Bone marrow (tissue), 2 donors: Measurements from ENCODE around the gene MESP2.
A peak's percentile ranks its signal among the peaks of the same experiment; 100 is the strongest.

Source experiments
- DNase-seq, 2 donors: peaks; one replicate each; lab custom pipeline; 2025; lab: John Stamatoyannopoulos, UW

MESP2 gene

DNA sequence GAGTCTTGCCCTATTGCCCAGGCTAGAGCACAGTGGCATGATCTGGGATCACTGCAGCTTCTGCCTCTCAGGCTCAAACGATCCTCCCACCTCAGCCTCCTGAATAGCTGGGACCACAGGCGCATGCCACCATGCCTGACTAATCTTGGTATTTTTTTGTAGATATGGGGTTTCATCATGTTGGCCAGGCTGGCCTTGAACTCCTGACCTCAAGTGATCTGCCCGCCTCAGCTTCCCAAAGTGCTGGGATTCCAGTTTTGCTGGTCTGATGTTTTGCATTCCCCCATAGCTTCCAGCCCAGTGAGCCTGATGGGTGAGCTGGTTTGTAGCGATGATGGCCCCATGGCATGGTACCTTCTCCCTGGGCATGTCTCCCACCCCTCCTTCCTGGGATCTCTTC lies 20.4 kb upstream of the MESP2 start:
- no peak for DNase-seq

DNA sequence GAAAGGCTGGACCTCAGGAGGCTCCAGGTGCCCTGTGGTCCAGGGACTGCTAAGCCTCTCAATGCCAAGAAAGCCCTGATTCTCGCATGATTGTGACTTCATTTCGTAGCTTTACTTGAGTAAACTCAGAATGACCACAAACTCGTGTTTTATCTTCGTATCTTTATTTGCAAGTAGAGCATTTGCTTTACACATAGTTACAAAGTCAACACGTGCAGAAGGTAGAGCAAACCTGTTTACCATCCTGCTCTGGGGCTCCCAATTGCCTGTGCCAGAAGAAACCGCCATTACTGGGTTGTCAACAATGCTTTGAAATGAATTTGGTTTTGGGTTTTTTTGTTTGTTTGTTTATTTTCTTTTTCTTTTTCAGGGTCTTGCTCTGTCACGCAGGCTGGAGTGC lies 19.2 kb upstream of the MESP2 start:
- DNase-seq: no peak

DNA sequence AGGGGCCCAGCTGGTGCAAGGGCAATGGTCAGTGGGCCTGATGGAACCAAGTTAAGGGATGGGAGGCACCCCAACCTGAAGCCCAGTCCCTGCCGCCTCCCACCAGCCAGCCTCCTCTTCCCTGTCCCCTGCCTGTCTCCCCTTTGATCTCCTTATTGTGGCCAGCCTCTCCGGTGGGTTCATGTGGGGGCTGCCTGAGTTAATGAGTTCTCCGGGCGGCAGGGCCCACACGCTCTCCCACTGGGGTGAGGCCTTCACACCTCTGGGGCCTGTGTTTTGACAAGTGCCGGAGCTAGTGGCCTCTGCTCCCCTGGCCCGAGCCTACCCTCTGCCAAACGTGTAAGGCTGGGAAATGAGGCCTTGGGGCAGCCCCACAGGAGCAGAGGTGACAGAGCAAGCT lies 17.8 kb upstream of the MESP2 start:
- DNase-seq: no peak

DNA sequence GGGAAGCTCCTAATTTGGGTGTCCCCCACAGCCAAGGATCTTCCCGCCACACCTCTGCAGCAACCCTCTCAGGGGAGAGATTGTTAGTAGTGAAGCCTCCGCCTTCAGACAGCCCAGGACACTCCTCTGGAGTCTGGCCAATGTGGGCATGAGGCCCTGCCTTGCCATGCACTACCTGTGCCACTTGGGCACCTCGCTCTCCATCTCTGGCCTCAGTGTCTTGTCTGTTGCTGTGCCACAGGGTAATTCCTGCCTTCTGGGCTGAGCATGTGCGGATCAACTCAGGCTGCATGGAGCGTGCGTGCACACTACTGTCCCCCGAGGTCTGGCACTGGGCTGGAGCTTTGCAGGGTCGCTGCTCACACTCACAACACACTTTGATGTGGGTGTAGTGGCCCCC lies 17.2 kb upstream of the MESP2 start:
- DNase-seq: no peak

DNA sequence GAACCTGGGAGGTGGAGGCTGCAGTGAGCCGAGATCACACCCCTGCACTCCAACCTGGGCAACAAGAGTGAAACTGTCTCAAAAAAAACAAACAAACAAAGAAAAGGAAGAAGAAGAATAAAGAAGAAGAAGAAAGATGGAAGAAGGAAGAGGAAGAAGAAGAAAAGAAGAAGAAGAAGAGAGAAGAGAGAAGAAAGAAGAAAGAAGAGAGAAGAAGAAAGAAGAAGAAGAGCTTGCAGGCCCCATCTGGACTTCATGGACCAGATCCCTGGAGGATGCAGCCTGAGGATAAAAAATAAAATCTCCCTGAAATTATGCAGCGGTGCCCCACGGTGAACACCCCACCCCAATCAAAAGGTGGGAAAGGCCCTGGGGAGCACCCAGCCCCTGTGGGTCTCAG lies 16.3 kb upstream of the MESP2 start:
- no peak for DNase-seq

DNA sequence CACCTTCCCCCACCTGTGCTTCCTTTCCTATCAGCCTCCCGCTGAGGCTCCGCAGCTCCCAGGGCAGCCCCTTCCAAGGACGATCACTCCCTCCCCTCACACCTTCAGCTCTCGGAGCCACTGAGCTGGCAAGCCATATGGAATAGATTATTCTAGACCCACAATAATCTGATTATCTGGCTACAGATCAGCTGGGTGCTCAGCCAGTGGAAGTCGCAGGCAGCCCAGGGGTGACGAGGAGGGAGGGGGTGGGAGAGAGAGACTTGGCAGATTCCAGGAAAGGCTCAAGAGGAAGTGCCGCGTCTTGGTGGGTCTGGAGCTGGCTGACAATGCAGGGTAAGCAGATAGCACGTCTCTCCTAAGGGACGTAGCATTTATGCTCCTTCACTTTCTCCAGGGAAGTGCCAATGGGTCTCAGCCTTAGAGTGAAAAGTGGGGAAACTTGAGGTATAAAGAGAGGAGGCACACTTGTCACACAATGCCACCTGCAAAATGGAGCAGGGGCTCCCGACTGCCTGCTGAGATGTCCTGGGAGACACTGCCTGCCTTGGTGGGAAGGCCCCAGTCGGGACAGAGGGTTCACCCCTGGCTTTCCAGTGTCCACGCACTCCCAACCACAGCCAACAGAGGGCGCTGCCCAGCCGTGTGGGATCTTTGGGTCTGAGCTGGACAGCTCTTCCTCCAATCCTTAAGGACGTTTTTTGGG lies 15.7 kb upstream of the MESP2 start:
- DNase-seq: peak; percentile 59 to 61

DNA sequence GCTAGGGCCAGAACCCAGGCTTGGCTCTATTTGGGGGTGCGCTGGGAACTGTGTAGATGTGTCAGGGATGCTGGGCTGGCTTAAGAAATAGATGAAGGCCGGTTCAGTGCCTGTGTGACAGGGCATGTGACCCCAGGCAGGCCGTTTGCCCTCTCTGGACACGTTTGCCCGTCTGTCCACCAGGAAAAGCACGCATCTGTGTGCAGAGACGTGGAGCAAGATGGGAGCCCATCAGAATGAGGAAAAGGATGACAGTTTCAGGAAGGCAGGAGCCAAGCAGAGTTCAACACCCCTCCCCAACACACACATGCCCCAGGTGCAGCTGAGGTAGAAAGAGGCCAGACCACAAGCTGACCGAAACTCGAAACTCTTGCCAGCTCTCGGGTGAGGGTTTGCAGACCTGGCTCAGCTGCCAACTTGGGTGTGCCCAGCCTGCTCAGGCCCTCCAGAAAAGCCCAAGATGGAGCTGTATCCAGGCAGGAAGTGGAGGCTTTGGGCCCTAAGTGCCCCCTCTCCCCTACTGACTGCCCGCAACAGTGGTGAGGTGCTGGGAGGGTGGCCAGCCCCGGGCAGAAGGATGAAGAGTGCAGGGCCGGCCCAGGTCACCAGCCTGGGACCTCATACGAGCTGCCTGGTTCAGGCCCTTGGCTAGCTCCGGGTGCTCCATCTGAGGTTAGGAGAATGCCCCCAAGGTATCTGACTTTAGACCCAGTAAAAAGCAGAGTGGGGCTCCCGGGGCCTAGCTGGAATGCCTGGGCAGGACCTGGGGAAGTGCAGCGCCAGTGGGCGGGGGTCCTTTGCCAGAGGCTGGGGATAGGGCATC lies 14.9 kb upstream of the MESP2 start:
- DNase-seq: no peak

DNA sequence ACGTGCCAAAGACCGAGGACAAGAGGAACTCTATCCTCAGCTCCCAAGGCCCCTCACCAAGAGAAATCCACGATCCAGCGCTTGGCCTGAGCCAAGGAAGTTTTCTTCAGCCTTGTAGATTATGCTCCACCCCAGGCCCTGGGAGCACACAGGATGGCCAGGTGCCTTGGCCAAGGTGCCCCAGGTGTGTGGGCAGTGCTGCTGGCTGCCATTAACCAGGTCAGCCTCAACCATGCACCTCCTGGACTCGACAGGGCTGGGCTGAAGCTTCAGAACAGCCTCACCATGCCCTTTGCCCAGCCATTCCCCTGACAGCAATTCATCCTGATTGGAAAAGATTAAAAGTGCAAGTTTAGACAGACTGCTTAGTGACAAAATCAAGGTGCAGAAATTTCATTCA lies 14.2 kb upstream of the MESP2 start:
- no peak for DNase-seq

DNA sequence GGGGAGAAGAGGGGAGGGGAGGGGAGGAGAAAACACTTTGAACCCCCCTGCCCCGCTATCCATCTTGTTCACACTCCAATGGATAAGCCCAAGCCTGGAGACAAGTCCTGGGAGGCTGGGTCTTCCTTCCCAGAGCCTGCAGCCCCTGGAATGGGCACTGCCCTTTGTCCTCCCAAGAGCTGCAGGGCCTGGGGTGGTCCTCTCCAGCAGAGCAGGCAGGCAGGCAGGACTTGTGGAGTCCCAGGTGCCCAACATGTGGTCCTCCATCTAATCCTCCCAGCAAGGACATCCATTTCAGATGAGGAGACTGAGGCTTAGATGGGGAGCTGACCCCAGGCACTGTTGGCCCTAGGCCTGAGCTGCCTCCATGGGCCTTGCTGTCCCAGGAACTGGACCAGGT lies 10.4 kb upstream of the MESP2 start:
- DNase-seq: no peak

DNA sequence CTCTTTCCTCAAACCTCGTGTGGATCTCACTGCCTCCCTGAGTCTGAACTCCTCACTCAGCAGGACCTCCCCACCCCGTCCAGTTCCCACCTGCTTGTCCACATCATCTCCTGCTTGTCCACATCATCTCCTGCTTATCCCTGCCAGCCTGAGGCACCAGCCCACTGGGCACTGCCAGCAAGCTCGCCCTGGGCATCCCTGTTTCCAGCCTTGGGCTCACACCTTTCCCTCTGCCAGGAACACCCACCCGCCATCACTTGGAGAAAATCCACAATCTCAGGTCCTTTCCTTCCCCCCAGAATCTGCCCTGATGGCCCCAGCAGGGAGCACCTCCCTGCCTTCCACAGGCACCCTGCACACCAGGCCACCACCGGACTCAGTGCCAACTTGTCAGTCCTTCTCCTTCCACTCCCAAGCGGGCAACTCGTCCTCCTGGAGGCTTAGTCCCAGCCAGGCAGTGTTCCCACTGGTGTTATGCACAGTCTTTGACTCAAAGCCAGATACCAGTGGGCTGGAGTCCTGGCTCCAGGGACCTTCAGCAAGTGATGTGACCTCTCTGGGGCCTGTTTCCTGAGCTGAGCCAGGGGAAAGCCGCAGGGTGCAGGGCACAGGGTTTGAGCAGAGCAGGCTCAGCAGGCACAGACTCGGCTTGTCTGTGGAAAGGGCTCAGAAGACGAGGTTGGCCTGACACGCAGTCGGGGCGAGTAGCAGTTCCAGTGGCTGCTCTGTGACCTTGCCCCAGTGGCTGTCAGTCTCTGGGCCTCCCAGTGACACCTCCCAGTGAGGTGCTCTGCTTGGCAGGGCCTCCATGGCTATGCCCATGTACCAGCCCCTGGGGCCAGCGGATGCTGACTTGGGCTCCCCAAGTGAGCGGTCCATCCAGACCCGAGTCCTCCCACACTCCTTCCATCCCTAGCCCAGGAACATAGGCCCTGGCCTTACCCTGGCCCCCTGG lies 9.5 kb upstream of the MESP2 start:
- no peak for DNase-seq

DNA sequence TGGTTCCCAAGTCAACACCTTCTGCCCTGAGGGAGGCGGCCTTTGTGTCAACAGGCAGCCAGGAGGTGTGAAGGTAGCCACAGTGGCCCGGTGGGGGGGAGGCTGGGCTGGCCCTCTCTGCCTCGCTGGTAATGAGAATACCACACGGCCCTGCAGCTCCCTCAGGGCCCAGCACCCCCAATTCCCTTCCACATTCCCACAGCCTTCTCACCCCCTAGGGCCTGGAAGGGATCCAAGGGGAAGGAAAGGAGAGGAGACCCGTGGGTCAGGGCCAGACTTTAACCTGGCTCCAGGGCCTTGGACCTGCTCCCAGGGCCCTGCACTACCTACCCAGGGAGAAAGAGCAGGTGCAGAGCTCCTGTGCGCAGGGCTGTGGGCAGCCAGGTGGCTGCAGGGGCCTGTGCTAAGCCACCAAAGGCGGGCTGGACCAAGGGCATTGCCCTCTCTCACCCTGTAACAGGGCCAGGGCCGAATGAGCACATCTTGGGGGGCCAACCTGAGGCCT lies 8.7 kb upstream of the MESP2 start:
- DNase-seq: no peak

DNA sequence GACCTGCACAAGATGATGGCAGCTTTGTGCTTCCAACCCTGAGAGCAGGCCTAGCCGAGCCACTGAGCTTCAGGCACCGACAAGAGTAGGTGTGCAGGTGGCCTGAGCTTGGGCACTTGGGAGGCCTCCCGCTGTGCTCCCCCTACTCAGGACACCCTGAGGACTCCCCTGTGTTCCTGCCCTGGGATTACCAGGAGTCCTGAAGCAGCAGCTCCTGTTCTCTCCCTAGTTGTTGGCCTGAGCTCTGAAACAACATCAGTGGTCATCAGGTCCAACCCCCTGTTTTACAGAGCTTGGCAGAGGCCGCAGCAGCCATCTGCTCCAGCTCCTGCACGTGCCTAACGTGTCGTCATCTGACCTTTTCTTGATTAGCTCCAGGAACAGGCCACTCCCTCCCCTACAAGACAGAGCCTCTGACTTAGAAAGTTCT lies 8.0 kb upstream of the MESP2 start:
- no peak for DNase-seq

DNA sequence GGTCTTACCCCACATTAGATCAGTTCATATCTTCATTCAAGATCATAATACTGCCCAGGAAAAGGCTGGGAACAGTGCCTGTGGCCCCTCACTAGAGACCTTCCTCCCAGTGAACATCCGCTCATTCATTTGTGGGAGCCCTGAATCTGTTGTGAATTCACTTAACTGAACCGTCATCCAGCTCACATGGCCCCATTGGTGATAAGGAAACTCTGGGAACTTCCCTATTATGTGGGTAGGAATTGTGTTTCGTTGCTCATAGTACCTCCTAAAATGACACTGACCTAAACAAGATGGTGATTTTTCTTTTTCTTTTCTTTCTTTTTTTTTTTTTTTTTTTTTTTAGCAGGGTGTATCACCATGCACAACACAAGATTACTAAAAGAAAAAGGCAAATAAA lies 6.8 kb upstream of the MESP2 start:
- DNase-seq: no peak

DNA sequence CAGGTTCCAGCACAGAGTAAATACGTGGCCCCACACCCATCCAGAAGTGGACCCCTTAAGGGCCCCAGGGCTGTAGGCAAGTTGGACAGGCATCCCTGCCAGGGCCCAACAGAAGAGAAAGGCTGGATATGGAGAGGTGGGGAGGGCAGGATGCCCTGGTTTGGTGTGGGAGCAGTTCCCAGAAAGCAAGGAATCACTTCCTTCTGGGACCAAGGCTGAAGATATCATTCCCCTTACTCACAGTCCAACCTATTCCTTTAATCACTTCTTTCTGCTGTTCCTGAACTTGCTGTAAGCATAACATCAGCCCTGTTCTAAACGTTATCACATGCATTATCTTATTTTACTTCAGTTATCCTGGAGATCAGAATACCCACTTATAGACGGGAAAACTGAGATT lies 6.1 kb upstream of the MESP2 start:
- DNase-seq: no peak

DNA sequence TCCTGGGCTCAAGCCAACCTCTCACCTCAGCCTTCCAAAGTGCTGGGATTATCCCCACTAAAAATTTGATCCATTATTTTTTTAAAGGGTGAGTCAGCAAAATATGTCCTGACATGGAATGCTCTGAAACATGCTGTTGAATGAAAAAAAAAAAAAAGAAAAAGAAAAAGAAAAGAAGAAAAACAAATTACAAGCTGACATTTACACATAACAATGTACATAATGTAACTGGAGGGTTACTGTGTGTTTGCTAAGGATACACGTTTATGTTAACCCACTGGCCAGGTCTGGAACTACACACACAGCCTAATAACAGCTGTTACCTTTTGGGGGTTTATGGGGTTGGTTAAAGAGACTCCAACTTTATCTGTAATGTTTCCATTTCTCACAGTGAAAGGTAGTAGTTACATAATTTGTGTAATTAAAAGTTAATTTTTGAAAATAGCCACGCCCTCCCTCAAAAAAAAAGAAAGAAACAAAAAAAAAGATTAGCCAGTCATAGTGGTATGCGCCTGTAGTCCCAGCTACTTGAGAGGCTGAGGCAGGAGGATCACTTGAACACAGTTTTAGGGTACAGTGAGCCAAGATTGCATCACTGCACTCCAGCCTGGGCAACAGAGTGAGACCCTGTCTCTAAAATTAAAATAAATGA lies 3.1 kb upstream of the MESP2 start:
- no peak for DNase-seq

DNA sequence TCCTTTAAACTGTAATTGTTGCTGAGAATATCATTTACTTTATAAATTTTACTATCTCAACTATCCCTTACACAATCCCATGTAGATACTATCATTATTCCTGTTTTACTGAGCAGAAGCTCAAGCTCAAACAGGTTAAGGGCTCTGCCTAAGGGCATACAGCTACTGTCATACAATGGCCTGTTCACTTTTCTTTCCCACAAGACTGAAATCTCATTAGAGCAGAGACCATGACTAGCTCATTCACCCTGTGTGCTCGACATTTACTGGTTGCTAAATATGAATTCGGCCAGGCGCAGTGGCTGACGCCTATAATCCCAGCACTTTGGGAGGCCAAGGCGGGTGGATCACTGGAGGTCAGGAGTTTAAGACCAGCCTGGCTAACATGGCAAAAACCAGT lies 1.6 kb upstream of the MESP2 start:
- DNase-seq: no peak

DNA sequence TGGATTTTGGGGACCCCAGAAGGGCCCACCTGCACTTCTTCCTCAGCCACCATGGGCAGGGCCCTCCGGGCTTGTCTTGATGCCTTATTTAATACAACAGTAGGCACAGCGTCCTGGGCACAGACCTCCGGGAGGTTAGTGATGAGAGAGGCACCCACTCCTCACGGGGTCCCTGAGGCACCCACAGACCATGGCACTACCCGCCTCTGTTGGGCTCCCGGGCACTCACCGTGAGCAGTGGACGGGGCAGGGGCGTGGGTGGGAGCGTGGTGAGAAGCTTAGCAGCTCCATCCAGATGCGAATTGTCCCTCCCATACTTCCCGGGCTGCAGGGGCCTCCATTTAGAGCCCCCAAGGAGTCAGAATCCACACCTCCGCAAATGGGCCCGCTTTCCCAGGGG lies 317 bp upstream of the MESP2 start:
- DNase-seq: no peak

DNA sequence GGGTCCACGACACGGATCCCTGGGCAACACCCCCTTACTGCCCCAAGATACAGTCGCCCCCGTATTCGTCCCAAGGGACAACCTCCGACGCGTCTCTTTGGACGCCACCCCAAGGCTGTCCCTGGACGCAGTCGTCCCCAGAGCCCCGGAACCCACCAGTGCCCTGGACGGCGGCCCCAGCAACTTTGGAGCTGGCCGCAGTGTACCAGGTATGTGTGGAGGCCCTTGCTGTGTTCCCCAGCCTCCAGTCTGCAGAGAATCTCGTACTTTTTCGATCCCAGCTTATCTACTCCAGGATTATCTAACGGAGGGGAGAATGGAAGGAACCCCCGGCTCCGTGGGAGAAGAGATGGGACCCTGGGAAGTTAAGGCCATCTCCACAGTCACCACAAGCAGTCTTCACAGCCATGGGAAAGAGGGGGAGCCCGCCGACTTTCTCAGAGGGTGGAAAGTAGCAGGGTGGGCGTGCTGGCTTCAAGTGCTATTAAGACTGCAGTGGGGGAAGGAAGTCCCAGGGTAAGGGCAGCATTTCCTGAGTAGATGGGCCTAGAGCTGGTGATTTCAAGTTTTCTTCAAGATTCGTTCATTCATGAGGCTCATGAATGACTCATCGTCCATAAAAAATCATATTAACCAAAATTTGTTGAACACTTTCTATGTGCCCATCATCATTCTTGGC lies 1.1 kb downstream of the MESP2 start:
- DNase-seq: peak in 1 of 2 donors; percentile 87

DNA sequence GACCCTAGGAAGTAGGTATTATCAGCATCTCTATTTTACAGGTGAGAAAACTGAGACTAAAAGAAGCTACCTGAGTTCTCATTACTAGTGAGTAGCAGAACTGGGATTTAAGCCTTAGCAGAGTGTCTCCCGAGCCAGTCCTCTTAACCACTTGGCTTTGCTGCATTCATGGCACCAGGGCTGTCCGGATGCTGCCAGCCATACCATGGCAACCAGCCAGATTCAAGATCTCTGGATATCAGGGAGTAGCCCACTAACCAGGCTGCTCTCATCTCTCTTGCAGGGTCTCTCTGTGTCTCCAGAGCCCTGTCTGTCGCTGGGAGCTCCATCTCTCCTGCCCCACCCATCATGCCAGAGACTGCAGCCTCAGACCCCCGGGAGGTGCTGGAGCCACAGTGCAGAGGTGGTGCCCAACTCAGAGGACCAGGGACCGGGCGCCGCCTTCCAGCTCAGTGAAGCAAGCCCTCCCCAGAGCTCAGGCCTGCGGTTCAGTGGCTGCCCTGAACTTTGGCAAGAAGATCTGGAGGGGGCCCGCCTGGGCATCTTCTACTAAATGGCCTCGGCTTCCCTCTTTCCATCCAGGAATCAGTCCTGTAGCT lies 1.7 kb downstream of the MESP2 start:
- no peak for DNase-seq

DNA sequence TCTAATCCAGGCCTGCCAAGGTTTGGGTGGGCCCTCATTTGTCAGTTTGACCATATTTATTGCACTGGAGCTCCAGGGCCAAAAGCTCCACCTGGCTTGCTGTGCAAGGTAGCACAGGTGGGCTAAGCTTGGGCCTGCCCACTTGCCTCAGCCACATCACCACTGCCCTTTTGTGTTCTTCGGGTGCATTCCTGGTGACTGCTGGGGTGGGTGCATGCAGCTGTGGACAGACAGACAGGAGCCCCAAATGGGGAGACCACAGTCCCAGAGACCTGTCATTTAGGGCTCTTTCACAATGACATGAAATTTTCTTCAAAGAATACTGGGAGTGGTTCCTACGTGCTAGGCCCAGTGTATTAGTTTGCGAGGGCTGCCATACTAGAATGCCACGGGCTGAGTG lies 2.7 kb downstream of the MESP2 start:
- no peak for DNase-seq

DNA sequence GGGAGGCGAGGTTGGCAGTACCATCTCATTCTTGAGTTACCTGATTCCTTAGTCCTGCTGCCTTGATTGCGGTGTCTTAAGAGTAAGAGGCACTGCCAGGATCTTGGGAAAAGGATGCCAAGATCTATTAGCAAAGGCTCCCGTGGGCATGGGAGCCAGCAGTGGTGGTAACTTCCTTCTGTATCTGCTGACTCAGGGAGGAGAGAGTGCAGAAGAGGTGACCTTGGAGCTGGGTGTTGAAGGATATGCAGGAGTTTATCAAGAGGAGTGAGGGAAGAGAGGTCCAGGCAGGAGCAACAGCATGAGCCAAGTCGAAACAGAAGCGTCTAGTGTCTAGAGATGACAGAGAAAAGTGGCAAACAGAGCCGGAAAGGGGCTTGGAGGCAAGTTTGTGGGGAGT lies 4.5 kb downstream of the MESP2 start:
- DNase-seq: no peak
